Measurements from ENCODE around the gene ATXN7L1. TPM values are rescaled to one million over a fixed set of nuclear protein-coding genes. Genes with fewer than 3 reads are reported as not detected.

ATXN7L1 gene
- total and polyA plus RNA-seq, 2 of the 13 experiments (the other 11 are each of a cell fraction or from before 2014, with no cell fraction given): 4.1 to 7.8 TPM

GRCh38 chr7:105776068-105776790, 100.2 kb downstream of the ATXN7L1 start (continued):
- TF ChIP-seq, protein P1, sequence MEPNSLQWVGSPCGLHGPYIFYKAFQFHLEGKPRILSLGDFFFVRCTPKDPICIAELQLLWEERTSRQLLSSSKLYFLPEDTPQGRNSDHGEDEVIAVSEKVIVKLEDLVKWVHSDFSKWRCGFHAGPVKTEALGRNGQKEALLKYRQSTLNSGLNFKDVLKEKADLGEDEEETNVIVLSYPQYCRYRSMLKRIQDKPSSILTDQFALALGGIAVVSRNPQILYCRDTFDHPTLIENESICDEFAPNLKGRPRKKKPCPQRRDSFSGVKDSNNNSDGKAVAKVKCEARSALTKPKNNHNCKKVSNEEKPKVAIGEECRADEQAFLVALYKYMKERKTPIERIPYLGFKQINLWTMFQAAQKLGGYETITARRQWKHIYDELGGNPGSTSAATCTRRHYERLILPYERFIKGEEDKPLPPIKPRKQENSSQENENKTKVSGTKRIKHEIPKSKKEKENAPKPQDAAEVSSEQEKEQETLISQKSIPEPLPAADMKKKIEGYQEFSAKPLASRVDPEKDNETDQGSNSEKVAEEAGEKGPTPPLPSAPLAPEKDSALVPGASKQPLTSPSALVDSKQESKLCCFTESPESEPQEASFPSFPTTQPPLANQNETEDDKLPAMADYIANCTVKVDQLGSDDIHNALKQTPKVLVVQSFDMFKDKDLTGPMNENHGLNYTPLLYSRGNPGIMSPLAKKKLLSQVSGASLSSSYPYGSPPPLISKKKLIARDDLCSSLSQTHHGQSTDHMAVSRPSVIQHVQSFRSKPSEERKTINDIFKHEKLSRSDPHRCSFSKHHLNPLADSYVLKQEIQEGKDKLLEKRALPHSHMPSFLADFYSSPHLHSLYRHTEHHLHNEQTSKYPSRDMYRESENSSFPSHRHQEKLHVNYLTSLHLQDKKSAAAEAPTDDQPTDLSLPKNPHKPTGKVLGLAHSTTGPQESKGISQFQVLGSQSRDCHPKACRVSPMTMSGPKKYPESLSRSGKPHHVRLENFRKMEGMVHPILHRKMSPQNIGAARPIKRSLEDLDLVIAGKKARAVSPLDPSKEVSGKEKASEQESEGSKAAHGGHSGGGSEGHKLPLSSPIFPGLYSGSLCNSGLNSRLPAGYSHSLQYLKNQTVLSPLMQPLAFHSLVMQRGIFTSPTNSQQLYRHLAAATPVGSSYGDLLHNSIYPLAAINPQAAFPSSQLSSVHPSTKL (CRISPR knock-in tag; IDR thresholded peaks at IDR 0.05): peak; percentile 89
- TF ChIP-seq ZNF644 (CRISPR knock-in tag; IDR thresholded peaks at IDR 0.05; ENCODE audit: low read depth): peak; percentile 91
- peak; percentile 36; the same call in 1 of the 2 replicates for TF ChIP-seq SALL1 (CRISPR knock-in tag; IDR thresholded peaks at IDR 0.05)
- no peak for TF ChIP-seq REPIN1 (CRISPR knock-in tag; IDR thresholded peaks at IDR 0.05; ENCODE audit: borderline replicate concordance, low read depth)
- TF ChIP-seq SOX13 (IDR thresholded peaks at IDR 0.05): no peak
- peak in 1 of 2 experiments; percentile 27; a peak in 1 of 4 replicates for TF ChIP-seq SOX13 (CRISPR knock-in tag; conservative IDR thresholded peaks at IDR 0.05 in 1 of 2, IDR thresholded peaks at IDR 0.05 in 1 of 2)
- 0 out of 2 replicates have a peak, but pooled peaks have one; percentile 56 for TF ChIP-seq KDM2A (CRISPR knock-in tag; IDR thresholded peaks at IDR 0.05; ENCODE audit: borderline replicate concordance, low read depth)
- TF ChIP-seq ZNF10 (CRISPR knock-in tag; IDR thresholded peaks at IDR 0.05; ENCODE audit: borderline replicate concordance, low read depth): no peak
- peak; percentile 55; the same call in 1 of the 2 replicates for TF ChIP-seq ZNF614 (CRISPR knock-in tag; IDR thresholded peaks at IDR 0.05; ENCODE audit: borderline replicate concordance)
- TF ChIP-seq TFAP4 (IDR thresholded peaks at IDR 0.05; ENCODE audit: borderline replicate concordance, low read depth): peak; percentile 98
- peak; percentile 81 for TF ChIP-seq TEAD3 (CRISPR knock-in tag; optimal IDR thresholded peaks at IDR 0.05; ENCODE audit: borderline replicate concordance)
- TF ChIP-seq, protein P2, sequence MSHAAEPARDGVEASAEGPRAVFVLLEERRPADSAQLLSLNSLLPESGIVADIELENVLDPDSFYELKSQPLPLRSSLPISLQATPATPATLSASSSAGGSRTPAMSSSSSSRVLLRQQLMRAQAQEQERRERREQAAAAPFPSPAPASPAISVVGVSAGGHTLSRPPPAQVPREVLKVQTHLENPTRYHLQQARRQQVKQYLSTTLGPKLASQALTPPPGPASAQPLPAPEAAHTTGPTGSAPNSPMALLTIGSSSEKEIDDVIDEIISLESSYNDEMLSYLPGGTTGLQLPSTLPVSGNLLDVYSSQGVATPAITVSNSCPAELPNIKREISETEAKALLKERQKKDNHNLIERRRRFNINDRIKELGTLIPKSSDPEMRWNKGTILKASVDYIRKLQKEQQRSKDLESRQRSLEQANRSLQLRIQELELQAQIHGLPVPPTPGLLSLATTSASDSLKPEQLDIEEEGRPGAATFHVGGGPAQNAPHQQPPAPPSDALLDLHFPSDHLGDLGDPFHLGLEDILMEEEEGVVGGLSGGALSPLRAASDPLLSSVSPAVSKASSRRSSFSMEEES (CRISPR knock-in tag; IDR thresholded peaks at IDR 0.05): 0 out of 2 replicates have a peak, but pooled peaks have one; percentile 44
- TF ChIP-seq PHF21A (CRISPR knock-in tag; IDR thresholded peaks at IDR 0.05): 0 out of 2 replicates have a peak, but pooled peaks have one; percentile 30
- 0 out of 2 replicates have a peak, but pooled peaks have one; percentile 29 for TF ChIP-seq NR2F2 (IDR thresholded peaks at IDR 0.05; ENCODE audit: borderline replicate concordance, low read depth)
- no peak for TF ChIP-seq FOXJ3 (CRISPR knock-in tag; IDR thresholded peaks at IDR 0.05; ENCODE audit: borderline replicate concordance)
- TF ChIP-seq KMT2A (CRISPR knock-in tag; IDR thresholded peaks at IDR 0.05): no peak
- TF ChIP-seq JUND (CRISPR knock-in tag; IDR thresholded peaks at IDR 0.05): peak; percentile 90
- peak; percentile 71; the same call in 1 of the 2 replicates for TF ChIP-seq RARA (CRISPR knock-in tag; IDR thresholded peaks at IDR 0.05)
- no peak for TF ChIP-seq SCMH1 (CRISPR knock-in tag; IDR thresholded peaks at IDR 0.05; ENCODE audit: borderline replicate concordance)
- 0 out of 2 replicates have a peak, but pooled peaks have one; percentile 27 for TF ChIP-seq NR2C2 (CRISPR knock-in tag; IDR thresholded peaks at IDR 0.05; ENCODE audit: borderline replicate concordance)
- TF ChIP-seq, protein P3, sequence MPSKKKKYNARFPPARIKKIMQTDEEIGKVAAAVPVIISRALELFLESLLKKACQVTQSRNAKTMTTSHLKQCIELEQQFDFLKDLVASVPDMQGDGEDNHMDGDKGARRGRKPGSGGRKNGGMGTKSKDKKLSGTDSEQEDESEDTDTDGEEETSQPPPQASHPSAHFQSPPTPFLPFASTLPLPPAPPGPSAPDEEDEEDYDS (CRISPR knock-in tag; IDR thresholded peaks at IDR 0.05): no peak
- TF ChIP-seq JUNB (CRISPR knock-in tag; IDR thresholded peaks at IDR 0.05; ENCODE audit: borderline replicate concordance): 0 out of 2 replicates have a peak, but pooled peaks have one; percentile 14
- TF ChIP-seq RXRA (CRISPR knock-in tag; IDR thresholded peaks at IDR 0.05): peak; percentile 43; the same call in 1 of the 2 replicates
